ENCODE measurements around the gene SIX1.

The SIX1 gene

DNA sequence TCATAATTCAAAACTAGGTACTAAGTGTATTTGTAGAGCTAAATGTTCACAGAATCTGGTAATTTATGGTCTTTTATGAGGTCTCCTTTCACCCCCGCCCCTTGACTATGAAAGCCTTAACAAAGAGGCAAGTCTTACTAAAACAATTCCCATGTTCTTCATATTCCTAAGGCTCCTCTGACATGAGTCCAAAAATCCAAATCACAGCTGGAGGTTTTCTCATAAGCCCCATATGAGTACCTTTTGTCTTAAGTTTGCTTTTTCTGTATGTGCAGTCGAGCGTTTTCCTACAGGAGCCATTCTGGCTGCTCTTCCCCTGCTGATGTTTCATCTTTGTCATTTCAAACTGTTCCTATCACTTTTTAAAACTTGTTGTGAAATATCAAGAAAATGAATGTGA, 55.2 kb downstream of the SIX1 start:
- no peak for ATAC-seq
- TF ChIP-seq ZFP3 (CRISPR knock-in tag; IDR thresholded peaks at IDR 0.05) (no peak), CSDC2 (CRISPR knock-in tag; IDR thresholded peaks at IDR 0.05) (no peak), ESRRG (CRISPR knock-in tag; IDR thresholded peaks at IDR 0.05) (no peak), RARB (CRISPR knock-in tag; IDR thresholded peaks at IDR 0.05) (no peak), TCF4 (CRISPR knock-in tag; IDR thresholded peaks at IDR 0.05; ENCODE audit: borderline replicate concordance) (no peak), OSR1 (CRISPR knock-in tag; IDR thresholded peaks at IDR 0.05) (no peak), ZNF565 (CRISPR knock-in tag; conservative IDR thresholded peaks at IDR 0.05; ENCODE audit: low read depth) (no peak), SNAI2 (CRISPR knock-in tag; IDR thresholded peaks at IDR 0.05) (no peak), TOX (CRISPR knock-in tag; IDR thresholded peaks at IDR 0.05; ENCODE audit: borderline replicate concordance) (no peak), BACH2 (CRISPR knock-in tag; IDR thresholded peaks at IDR 0.05; ENCODE audit: borderline replicate concordance) (no peak)
- TF ChIP-seq, protein P1, sequence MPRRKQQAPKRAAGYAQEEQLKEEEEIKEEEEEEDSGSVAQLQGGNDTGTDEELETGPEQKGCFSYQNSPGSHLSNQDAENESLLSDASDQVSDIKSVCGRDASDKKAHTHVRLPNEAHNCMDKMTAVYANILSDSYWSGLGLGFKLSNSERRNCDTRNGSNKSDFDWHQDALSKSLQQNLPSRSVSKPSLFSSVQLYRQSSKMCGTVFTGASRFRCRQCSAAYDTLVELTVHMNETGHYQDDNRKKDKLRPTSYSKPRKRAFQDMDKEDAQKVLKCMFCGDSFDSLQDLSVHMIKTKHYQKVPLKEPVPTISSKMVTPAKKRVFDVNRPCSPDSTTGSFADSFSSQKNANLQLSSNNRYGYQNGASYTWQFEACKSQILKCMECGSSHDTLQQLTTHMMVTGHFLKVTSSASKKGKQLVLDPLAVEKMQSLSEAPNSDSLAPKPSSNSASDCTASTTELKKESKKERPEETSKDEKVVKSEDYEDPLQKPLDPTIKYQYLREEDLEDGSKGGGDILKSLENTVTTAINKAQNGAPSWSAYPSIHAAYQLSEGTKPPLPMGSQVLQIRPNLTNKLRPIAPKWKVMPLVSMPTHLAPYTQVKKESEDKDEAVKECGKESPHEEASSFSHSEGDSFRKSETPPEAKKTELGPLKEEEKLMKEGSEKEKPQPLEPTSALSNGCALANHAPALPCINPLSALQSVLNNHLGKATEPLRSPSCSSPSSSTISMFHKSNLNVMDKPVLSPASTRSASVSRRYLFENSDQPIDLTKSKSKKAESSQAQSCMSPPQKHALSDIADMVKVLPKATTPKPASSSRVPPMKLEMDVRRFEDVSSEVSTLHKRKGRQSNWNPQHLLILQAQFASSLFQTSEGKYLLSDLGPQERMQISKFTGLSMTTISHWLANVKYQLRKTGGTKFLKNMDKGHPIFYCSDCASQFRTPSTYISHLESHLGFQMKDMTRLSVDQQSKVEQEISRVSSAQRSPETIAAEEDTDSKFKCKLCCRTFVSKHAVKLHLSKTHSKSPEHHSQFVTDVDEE (CRISPR knock-in tag; IDR thresholded peaks at IDR 0.05): no peak
- TF ChIP-seq, protein P2, sequence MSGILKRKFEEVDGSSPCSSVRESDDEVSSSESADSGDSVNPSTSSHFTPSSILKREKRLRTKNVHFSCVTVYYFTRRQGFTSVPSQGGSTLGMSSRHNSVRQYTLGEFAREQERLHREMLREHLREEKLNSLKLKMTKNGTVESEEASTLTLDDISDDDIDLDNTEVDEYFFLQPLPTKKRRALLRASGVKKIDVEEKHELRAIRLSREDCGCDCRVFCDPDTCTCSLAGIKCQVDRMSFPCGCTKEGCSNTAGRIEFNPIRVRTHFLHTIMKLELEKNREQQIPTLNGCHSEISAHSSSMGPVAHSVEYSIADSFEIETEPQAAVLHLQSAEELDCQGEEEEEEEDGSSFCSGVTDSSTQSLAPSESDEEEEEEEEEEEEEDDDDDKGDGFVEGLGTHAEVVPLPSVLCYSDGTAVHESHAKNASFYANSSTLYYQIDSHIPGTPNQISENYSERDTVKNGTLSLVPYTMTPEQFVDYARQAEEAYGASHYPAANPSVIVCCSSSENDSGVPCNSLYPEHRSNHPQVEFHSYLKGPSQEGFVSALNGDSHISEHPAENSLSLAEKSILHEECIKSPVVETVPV (CRISPR knock-in tag; IDR thresholded peaks at IDR 0.05): no peak
- TF ChIP-seq, protein P3, sequence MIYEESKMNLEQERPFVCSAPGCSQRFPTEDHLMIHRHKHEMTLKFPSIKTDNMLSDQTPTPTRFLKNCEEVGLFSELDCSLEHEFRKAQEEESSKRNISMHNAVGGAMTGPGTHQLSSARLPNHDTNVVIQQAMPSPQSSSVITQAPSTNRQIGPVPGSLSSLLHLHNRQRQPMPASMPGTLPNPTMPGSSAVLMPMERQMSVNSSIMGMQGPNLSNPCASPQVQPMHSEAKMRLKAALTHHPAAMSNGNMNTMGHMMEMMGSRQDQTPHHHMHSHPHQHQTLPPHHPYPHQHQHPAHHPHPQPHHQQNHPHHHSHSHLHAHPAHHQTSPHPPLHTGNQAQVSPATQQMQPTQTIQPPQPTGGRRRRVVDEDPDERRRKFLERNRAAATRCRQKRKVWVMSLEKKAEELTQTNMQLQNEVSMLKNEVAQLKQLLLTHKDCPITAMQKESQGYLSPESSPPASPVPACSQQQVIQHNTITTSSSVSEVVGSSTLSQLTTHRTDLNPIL (CRISPR knock-in tag; IDR thresholded peaks at IDR 0.05; ENCODE audit: low read depth): no peak

Data from SK-N-SH treated with all-trans-retinoic acid at 6 μM for 48 hours (cell line).